K562 (cell line): ENCODE results near the gene ALPK1. TPM values are rescaled to one million over a fixed set of nuclear protein-coding genes. Genes with fewer than 3 reads are reported as not detected.
A peak's percentile ranks its signal among the peaks of the same experiment; 100 is the strongest.

ENCODE experiments used
- ATAC-seq: fragments of 200-7000 bp; cut with Tn5 transposase; 3 replicates; pipeline ENCODE4 v1.9.1; 2020; ENCODE audit warnings: moderate library complexity
- Bru-seq: library from RNA; stranded (reverse); fragments of 400-500 nt; gene quantifications from one replicate; lab custom pipeline; 2021; lab: Mats Ljungman, UMichigan
- BruChase-seq, 2 experiments: library from RNA; stranded (reverse); fragments of 400-500 nt; gene quantifications; one replicate each; lab custom pipeline; 2021; lab: Mats Ljungman, UMichigan
- BruUV-seq: library from RNA; stranded (reverse); fragments of 400-500 nt; replicated peaks from 2 replicates; lab custom pipeline; 2021; lab: Mats Ljungman, UMichigan
- CTCF ChIA-PET: fragments of 300-600 bp; formaldehyde crosslinking; extraction: SDS; loops from one replicate; lab custom pipeline; 2021; ENCODE audit warnings: low intra/inter-chr PET ratio; lab: Yijun Ruan, JAX
- POLR2A ChIA-PET: fragments of 300-600, 350-650 bp; sonication (Branson Sonifier 250); formaldehyde crosslinking; extraction: SDS; loops from one replicate; lab custom pipeline; 2021; ENCODE audit warnings: antibody characterized with exemption, inconsistent platforms; lab: Yijun Ruan, JAX
- DNase-seq, 4 experiments: peaks; one replicate each; pipeline versions ENCODE4 v3.0.0 to v3.0.0-alpha.2; 2011 to 2018; ENCODE audit warnings: low spot score in 3 of 4, mixed read lengths in 3 of 4; ENCODE audit errors: extremely low read depth in 1 of 4
- FAIRE-seq: peaks from 2 replicates; lab custom pipeline; 2011; peaks lifted over from hg19 to GRCh38; lab: Jason Lieb, UNC
- H2AFZ ChIP-seq: 2 replicates; pipeline ENCODE4 v1.6.0; 2011; ENCODE audit warnings: low read depth, low read length, control low read depth, inconsistent platforms
- H3K27ac ChIP-seq: fragments of 200-600 bp; 3 replicates; pipeline ENCODE4 v1.8.0; 2011; ENCODE audit warnings: low read depth, mild to moderate bottlenecking, control low read depth, inconsistent platforms, low read length, moderate library complexity, mixed read lengths; ENCODE audit errors: extremely low read depth
- H3K27me3 ChIP-seq, 2 experiments: fragments of 300-600 bp in 1 of 2; 2 replicates in 1 of 2; 3 replicates in 1 of 2; pipeline versions ENCODE4 v1.6.0 to v1.8.0; 2011; ENCODE audit warnings: inconsistent platforms in 2 of 2, low read length in 2 of 2, mild to moderate bottlenecking in 1 of 2, mixed read lengths in 1 of 2, moderate library complexity in 1 of 2; ENCODE audit not compliant: control insufficient read depth in 2 of 2, insufficient read depth in 2 of 2
- H3K36me3 ChIP-seq: fragments of 300-600 bp; 3 replicates; pipeline ENCODE4 v1.8.0; 2011; ENCODE audit warnings: mild to moderate bottlenecking, low read length, inconsistent platforms; ENCODE audit not compliant: control insufficient read depth, insufficient read depth
- H3K4me1 ChIP-seq, 2 experiments: fragments of 200-600 bp in 1 of 2; replicated peaks in 1 of 2; 2 replicates in 1 of 2; 3 replicates in 1 of 2; pipeline versions ENCODE4 v1.5.1 to v1.8.0; 2011; ENCODE audit warnings: inconsistent platforms in 2 of 2, low read length in 2 of 2, mild to moderate bottlenecking in 1 of 2, mixed read lengths in 1 of 2, moderate library complexity in 1 of 2; ENCODE audit not compliant: control insufficient read depth in 2 of 2, insufficient read depth in 2 of 2
- H3K4me2 ChIP-seq: 2 replicates; pipeline ENCODE4 v1.6.1; 2011; ENCODE audit warnings: low read length, control low read depth, inconsistent platforms, mixed read lengths; ENCODE audit not compliant: insufficient read depth
- H3K4me3 ChIP-seq: fragments of 200-600 bp; sonication (generic), shearing (Covaris generic); 2 replicates; pipeline ENCODE4 v1.5.1; 2016; ENCODE audit warnings: control low read depth, inconsistent platforms
- H3K79me2 ChIP-seq: fragments of 200-600 bp; 3 replicates; pipeline ENCODE4 v1.8.0; 2011; ENCODE audit warnings: low read length, inconsistent platforms; ENCODE audit not compliant: control insufficient read depth, insufficient read depth
- H3K9ac ChIP-seq, 2 experiments: 2 replicates each; pipeline versions ENCODE4 v1.6.0 to v1.6.1; 2011; ENCODE audit warnings: low read depth in 2 of 2, low read length in 2 of 2, control low read depth in 1 of 2, inconsistent platforms in 1 of 2, mild to moderate bottlenecking in 1 of 2, mixed read lengths in 1 of 2; ENCODE audit not compliant: insufficient read depth in 1 of 2
- H3K9me1 ChIP-seq: one replicate; pipeline ENCODE4 v1.6.0; 2011; ENCODE audit warnings: inconsistent platforms, mild to moderate bottlenecking, low read length, moderate library complexity; ENCODE audit not compliant: control insufficient read depth, insufficient read depth
- H3K9me3 ChIP-seq: replicated peaks from 2 replicates; pipeline ENCODE4 v1.5.1; 2011; ENCODE audit warnings: low read depth, low read length, inconsistent platforms; ENCODE audit not compliant: control insufficient read depth, insufficient read depth
- H4K20me1 ChIP-seq: replicated peaks from 2 replicates; pipeline ENCODE4 v1.6.1; 2011; ENCODE audit warnings: low read length, inconsistent platforms, mixed read lengths; ENCODE audit not compliant: control insufficient read depth, insufficient read depth
- GMEB1 ChIP-seq: fragments of 250-450 bp; sonication (Bioruptor Pico); IDR thresholded peaks from 2 replicates; pipeline ENCODE4 v1.4.0; 2020; ENCODE audit warnings: mild to moderate bottlenecking
- KDM1A ChIP-seq, 2 experiments: fragments of 450-650 bp; IDR thresholded peaks; 2 replicates each; pipeline ENCODE4 v1.6.1; 2016; ENCODE audit warnings: mild to moderate bottlenecking in 2 of 2
- MXI1 ChIP-seq: IDR thresholded peaks from 2 replicates; pipeline ENCODE4 v1.6.1; 2011; ENCODE audit warnings: low read depth, mild to moderate bottlenecking, improper control_type of control experiment, low read length
- RBM39 ChIP-seq: fragments of 200-400 bp; formaldehyde crosslinking; optimal IDR thresholded peaks from 2 replicates; pipeline ENCODE3; 2018; ENCODE audit warnings: low read depth, low read length
- TBL1XR1 ChIP-seq, 2 experiments: IDR thresholded peaks; 2 replicates each; pipeline ENCODE4 v1.6.1; 2012; ENCODE audit warnings: improper control_type of control experiment in 2 of 2, low read length in 2 of 2, mild to moderate bottlenecking in 1 of 2
- ZBTB12 ChIP-seq: fragments of 250-450 bp; sonication (Bioruptor Pico); IDR thresholded peaks from 2 replicates; pipeline ENCODE4 v1.4.0; 2020
- ZNF134 ChIP-seq: fragments of 250-450 bp; sonication (Bioruptor Pico); conservative IDR thresholded peaks from 2 replicates; pipeline ENCODE4 v1.4.0; 2020
- WGBS: fragments of 100-300 bp; shearing (Covaris generic); methylation state at CpG from one replicate; pipeline ENCODE4 v1.1.6; 2016; ENCODE audit warnings: low coverage, mixed read lengths; ENCODE audit not compliant: insufficient coverage; ENCODE audit errors: missing lambda C conversion rate; 5-methylcytosine and 5-hydroxymethylcytosine counted together
- in situ Hi-C: fragments of 300-500 bp; cut with MboI; formaldehyde crosslinking; loops from 4 replicates; pipeline ENCODE4 v1.15.0; 2018; ENCODE audit warnings: inconsistent platforms, mixed read lengths
- intact Hi-C: fragments of 100-400 bp; cut with micrococcal nuclease; formaldehyde crosslinking; loops from 2 replicates; pipeline ENCODE4 v1.14.2; 2022
- long read RNA-seq, 3 experiments: library from polyadenylated mRNA in 2 of 3; library from RNA in 1 of 3; unstranded in 2 of 3; stranded (forward) in 1 of 3; transcript quantifications; one replicate each; pipeline ENCODE4 v2.0.0, GENCODE V29; 2019 to 2022
- polyA minus RNA-seq, 3 experiments: library from RNA; depleted of rRNA, polyadenylated mRNA; stranded (reverse); fragments of >200 nt; gene quantifications; 2 replicates each; pipeline ENCODE4 v1.2.3, GENCODE V29; 2011
- polyA plus RNA-seq, 8 experiments: library from polyadenylated mRNA; depleted of rRNA in 4 of 8; stranded (reverse) in 5 of 8; unstranded in 3 of 8; fragments of >200 nt; fragmentation: Nextera tagmentation in 2 of 8; fragmentation: Illumina TruSeq in 1 of 8; extraction: Ambion mirVana in 2 of 8; extraction: Trizol in 1 of 8; gene quantifications; 2 replicates each; pipeline versions ENCODE4 v1.2.1 to v1.2.3, GENCODE V29; 2011 to 2014; ENCODE audit warnings: inconsistent platforms in 1 of 8, missing spikeins in 1 of 8
- total RNA-seq, 7 experiments: library from RNA; depleted of rRNA in 6 of 7; stranded (reverse); fragments of >200 nt in 6 of 7; fragmentation: Illumina TruSeq in 2 of 7; extraction: Trizol in 2 of 7; gene quantifications; 2 replicates each; pipeline versions ENCODE4 v1.2.1 to v1.2.3, GENCODE V29; 2011 to 2021; ENCODE audit warnings: low replicate concordance in 1 of 7
- TF ChIP-seq, protein P1 (sequence below): fragments of 250-450 bp; sonication (Bioruptor Pico); IDR thresholded peaks from 2 replicates; pipeline ENCODE4 v1.4.0; 2020; ENCODE audit warnings: mild to moderate bottlenecking, moderate library complexity

Gene ALPK1
- total RNA-seq (2011; cell fraction: chromatin; rRNA removed; ENCODE audit: low replicate concordance), result 4.7 and 13.0 TPM in 2 replicates
- 2.0 and 3.3 TPM in 2 replicates for total RNA-seq (2011; cell fraction: nucleolus; rRNA removed)
- total RNA-seq (2011; cell fraction: nucleoplasm; rRNA removed), result 5.4 and 13.7 TPM in 2 replicates
- 3.3 and 3.5 TPM in 2 replicates for total RNA-seq (2014; rRNA removed)
- 6.9 and 7.3 TPM in 2 replicates for total RNA-seq (2014; rRNA removed; fragmentation: Illumina TruSeq; extraction: Trizol)
- 5.9 and 6.6 TPM in 2 replicates for total RNA-seq (2015; rRNA removed; fragmentation: Illumina TruSeq; extraction: Trizol)
- total RNA-seq (2021), result 5.5 and 6.1 TPM in 2 replicates
- polyA plus RNA-seq (2011; rRNA removed), result 1.7 and 2.3 TPM in 2 replicates
- 0.36 and 0.72 TPM in 2 replicates for polyA plus RNA-seq (2011; cell fraction: cytosol; rRNA removed)
- polyA plus RNA-seq (2011; cell fraction: nucleus; rRNA removed), result 3.0 and 4.1 TPM in 2 replicates
- polyA plus RNA-seq (2012), result 3.2 and 12.7 TPM in 2 replicates
- 4.6 and 5.5 TPM in 2 replicates for polyA plus RNA-seq (2014; fragmentation: Illumina TruSeq; extraction: Trizol)
- 1 to 10 TPM; 3.7 to 5.4 TPM for polyA plus RNA-seq (2014; fragmentation: Nextera tagmentation; extraction: Ambion mirVana)
- polyA plus RNA-seq (2014; rRNA removed), result 2.9 and 3.8 TPM in 2 replicates
- 1.9 and 4.3 TPM in 2 replicates for polyA minus RNA-seq (2011; rRNA and poly(A)+ RNA removed)
- 1.6 TPM in 1 of 2 replicates, not detected in the other for polyA minus RNA-seq (2011; cell fraction: cytosol; rRNA and poly(A)+ RNA removed)
- 5.1 and 10.8 TPM in 2 replicates for polyA minus RNA-seq (2011; cell fraction: nucleus; rRNA and poly(A)+ RNA removed)
- Bru-seq, nascent RNA, result percentile 46 among the genes with signal in this experiment
- BruChase-seq, experiment 1, labeled RNA remaining after a 2-hour chase, result percentile 58 among the genes with signal in this experiment
- BruChase-seq, experiment 2, labeled RNA remaining after a 6-hour chase, result percentile 53 among the genes with signal in this experiment
- long read RNA-seq, experiment 1, full-length matches to known transcripts, result 1 of 3 reads
- long read RNA-seq, experiment 1, partial matches to known transcripts, result 2 of 3 reads
- long read RNA-seq, experiment 1, other reads (novel, unspliced or antisense), result 0 of 3 reads
- long read RNA-seq, experiment 2, full-length matches to known transcripts, result 1 of 5 reads
- long read RNA-seq, experiment 2, partial matches to known transcripts, result 2 of 5 reads
- long read RNA-seq, experiment 2, other reads (novel, unspliced or antisense), result 2 of 5 reads
- long read RNA-seq, experiment 3, partial matches to known transcripts, result 2 of 2 reads
- long read RNA-seq, experiment 3, other reads (novel, unspliced or antisense), result 0 of 2 reads

DNA sequence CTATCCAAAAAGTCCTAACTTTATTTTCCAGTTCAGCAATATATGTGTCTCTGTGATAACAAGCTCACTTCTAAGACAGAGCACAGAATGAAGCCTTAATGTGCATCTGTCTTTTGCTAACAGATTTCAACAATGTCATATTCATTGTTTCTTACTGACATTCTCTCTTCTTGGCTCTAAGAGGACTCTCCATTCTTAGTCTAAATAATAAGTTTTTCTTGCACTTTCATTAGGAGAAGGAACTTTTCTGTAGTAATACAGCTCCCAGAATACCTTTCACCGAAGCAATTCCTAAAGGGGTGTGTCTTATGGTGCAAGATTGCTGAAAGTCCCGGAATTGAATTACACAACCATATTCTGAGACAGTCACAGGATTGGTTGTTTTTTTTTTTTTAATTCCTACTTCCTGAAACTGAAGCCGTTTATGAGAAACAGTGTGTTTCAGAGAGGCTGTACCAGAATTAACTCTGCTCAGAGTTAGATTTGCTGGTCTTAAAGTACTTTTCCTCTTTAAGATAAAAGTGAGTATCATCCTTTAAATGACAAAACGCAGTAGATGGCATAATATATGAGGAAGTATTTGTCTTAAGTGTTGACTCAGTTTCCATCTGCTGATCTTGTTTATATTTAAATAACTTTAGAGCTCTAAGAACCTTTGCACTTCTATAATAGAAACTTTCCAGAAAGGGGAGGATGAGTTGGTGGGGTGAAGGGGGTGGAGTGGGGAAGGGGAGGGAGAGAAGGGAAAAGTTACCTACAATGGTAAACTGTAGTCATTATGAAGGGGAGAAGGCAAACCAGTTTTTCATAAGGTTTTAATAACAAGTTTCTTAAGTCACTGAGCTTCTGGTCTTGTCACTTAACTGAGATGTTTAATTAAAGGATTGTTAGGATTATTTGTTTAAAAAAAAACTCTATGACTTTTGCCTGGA is at the start of gene ALPK1:
Gene ALPK1 (plus strand): TSS at position 421 of the 932 bp plus-strand sequence.
- Histone ChIP-seq H3K27me3 (no peaks in the 10 kb centered on the region), H3K9me1 (no peaks in the 10 kb centered on the region), H3K36me3 (no peaks in the 10 kb centered on the region), H3K9ac (peak within 1 kb of the TSS in 1 of 2 experiments; percentile 36; a peak in 2 of 4 replicates), H3K79me2 (no peaks in the 10 kb centered on the region), H2AFZ (peak within 1 kb of the TSS; percentile 85), H3K4me1 (peaks cover 0 to 2% of the 10 kb centered on the region in 2 experiments; a peak in 1 of 5 replicates), H3K4me2 (peak within 1 kb of the TSS; percentile 63), H3K9me3 (no peaks in the 10 kb centered on the region), H3K4me3 (peak within 1 kb of the TSS; percentile 32), H4K20me1 (no peaks in the 10 kb centered on the region), H3K27ac (peak within 1 kb of the TSS; percentile 60; the same call in 1 of the 3 replicates)
- in situ Hi-C loops, result no loop called here
- intact Hi-C loops, result no loop called here
- FAIRE-seq (peak; percentile 87), ATAC-seq (peak; percentile 98), DNase-seq (peak in 3 of 4 experiments; percentile 17 to 69 (median 60))
- POLR2A ChIA-PET, result interaction anchor here (0.6 to 1.3 kb wide), 7 partner anchors 10 to 422 kb away, joined by 3 to 6 read pairs (median 3); no protein-coding TSS in a partner anchor
- WGBS, result 0% methylated on average over 4 of the region's 4 CpGs
- CTCF ChIA-PET, result no interaction called here
- BruUV-seq, result no TSS peak
- TF ChIP-seq RBM39, result no peak
- TF ChIP-seq, protein P1, sequence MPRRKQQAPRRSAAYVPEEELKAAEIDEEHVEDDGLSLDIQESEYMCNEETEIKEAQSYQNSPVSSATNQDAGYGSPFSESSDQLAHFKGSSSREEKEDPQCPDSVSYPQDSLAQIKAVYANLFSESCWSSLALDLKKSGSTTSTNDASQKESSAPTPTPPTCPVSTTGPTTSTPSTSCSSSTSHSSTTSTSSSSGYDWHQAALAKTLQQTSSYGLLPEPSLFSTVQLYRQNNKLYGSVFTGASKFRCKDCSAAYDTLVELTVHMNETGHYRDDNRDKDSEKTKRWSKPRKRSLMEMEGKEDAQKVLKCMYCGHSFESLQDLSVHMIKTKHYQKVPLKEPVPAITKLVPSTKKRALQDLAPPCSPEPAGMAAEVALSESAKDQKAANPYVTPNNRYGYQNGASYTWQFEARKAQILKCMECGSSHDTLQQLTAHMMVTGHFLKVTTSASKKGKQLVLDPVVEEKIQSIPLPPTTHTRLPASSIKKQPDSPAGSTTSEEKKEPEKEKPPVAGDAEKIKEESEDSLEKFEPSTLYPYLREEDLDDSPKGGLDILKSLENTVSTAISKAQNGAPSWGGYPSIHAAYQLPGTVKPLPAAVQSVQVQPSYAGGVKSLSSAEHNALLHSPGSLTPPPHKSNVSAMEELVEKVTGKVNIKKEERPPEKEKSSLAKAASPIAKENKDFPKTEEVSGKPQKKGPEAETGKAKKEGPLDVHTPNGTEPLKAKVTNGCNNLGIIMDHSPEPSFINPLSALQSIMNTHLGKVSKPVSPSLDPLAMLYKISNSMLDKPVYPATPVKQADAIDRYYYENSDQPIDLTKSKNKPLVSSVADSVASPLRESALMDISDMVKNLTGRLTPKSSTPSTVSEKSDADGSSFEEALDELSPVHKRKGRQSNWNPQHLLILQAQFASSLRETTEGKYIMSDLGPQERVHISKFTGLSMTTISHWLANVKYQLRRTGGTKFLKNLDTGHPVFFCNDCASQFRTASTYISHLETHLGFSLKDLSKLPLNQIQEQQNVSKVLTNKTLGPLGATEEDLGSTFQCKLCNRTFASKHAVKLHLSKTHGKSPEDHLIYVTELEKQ, result no peak
- TF ChIP-seq ZNF134 (CRISPR knock-in tag), result no peak
- TF ChIP-seq TBL1XR1 (IDR thresholded peaks at IDR 0.05; ENCODE audit: low read length in 2 of 2), result no peak
- no peak for TF ChIP-seq KDM1A (IDR thresholded peaks at IDR 0.05)
- TF ChIP-seq ZBTB12 (CRISPR knock-in tag), result no peak
- no peak for TF ChIP-seq GMEB1
- no peak for TF ChIP-seq MXI1
